ENCODE data around the gene IPO13.

The IPO13 gene

DNA sequence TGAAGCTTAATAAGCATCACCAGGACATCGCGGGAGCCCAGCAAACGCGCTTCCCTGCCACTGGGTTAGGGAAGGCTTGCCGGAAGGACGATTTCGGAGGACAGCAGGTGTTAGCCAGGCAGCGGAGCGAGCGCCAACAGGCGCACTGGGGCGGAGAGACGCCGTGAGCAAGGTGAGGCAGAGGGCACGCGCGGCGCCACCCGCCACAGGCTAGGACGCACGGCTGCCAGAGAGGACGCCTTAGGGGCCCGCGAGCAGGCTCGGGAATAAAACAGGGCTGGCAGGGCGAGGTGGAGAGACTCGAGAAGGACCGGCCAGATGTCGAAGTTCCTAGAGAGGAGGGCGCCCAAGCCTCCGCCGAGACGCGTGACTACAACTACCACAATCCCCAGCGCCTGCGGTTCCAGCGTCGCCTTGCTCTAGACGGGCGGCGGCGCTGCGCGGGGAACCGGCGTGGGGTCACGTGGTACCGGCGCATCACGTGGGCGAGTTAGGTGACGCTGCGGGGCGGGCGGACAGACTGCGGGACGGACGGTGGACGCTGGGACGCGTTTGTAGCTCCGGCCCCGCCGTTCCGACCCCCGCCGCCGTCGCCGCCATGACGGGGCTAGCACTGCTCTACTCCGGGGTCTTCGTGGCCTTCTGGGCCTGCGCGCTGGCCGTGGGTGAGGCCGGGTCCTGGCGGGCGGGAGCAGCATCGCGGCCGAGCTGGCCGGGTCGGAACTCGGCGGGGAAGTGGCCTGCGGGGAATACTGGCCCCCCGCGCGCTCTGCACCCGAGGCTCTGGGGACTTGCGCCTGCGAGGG lies 27.9 kb downstream of the IPO13 start, which contains the start of gene ATP6V0B:
Gene ATP6V0B, plus strand, starts transcription at position 518 of the 806 bp plus-strand sequence. Its CDS starts 81 bp downstream, at position 599.
- peak; percentile 87 for DNase-seq (ENCODE audit: low read depth)

DNA sequence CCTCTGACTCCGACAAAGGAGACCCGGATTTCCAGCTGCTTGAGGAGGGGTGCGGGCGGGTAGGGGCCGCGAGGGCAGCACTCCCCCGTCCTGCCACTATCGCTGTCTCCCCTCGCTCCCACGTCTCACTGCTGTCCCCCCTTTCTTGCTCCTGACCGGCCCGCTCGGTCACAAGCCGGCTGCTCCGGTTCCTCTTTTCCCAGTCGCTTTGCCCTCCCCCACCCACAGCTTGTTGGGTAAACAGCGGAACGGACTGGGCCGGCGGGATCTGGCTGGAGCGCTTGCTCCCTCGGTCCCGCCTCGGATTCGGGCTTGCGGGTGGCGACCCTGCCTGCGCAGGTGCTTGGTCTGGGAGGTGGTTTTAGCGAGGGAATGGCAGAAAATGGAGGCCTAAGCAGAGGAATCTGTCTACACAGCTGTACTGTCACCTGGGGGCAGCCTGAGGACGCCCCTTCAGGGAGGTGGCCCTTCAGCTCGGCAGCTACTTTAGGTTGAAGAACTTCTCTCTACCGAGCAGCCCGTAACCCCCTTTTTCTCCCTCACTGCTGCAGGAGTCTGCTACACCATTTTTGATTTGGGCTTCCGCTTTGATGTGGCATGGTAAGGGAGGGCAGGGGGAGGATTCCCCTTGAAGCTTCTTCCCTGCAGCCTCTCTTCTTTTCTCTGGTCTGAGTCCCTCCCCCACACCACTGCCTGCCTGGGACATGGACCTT lies 28.7 kb downstream of the IPO13 start:
- peak; percentile 10 for DNase-seq (ENCODE audit: low read depth)

DNA sequence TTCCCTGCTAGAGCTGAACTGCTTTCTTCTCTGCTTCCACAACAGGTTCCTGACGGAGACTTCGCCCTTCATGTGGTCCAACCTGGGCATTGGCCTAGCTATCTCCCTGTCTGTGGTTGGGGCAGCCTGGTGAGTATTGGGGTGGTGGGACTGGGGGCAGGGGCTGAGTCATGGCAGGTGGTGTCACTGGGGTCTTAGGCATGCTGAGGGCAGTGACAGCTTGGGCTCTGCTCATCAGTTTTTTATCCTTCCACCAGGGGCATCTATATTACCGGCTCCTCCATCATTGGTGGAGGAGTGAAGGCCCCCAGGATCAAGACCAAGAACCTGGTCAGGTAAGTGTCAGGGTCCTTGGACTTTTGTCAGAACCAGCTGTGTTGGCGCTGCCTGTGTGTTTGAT lies 29.3 kb downstream of the IPO13 start:
- DNase-seq (ENCODE audit: low read depth), result no peak

DNA sequence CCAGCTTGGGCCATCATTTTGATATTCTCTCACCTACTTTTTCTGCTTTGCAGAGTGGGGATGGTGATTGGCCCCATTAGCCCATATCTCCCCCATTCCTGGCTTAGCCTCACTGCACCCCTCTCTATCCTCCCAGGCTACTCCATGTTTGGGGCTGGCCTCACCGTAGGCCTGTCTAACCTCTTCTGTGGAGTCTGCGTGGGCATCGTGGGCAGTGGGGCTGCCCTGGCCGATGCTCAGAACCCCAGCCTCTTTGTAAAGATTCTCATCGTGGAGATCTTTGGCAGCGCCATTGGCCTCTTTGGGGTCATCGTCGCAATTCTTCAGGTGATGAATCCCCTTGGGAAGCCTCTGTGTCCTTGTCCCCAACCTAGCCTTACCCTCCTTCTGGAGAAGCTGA lies 30.1 kb downstream of the IPO13 start:
- no peak for DNase-seq (ENCODE audit: low read depth)

DNA sequence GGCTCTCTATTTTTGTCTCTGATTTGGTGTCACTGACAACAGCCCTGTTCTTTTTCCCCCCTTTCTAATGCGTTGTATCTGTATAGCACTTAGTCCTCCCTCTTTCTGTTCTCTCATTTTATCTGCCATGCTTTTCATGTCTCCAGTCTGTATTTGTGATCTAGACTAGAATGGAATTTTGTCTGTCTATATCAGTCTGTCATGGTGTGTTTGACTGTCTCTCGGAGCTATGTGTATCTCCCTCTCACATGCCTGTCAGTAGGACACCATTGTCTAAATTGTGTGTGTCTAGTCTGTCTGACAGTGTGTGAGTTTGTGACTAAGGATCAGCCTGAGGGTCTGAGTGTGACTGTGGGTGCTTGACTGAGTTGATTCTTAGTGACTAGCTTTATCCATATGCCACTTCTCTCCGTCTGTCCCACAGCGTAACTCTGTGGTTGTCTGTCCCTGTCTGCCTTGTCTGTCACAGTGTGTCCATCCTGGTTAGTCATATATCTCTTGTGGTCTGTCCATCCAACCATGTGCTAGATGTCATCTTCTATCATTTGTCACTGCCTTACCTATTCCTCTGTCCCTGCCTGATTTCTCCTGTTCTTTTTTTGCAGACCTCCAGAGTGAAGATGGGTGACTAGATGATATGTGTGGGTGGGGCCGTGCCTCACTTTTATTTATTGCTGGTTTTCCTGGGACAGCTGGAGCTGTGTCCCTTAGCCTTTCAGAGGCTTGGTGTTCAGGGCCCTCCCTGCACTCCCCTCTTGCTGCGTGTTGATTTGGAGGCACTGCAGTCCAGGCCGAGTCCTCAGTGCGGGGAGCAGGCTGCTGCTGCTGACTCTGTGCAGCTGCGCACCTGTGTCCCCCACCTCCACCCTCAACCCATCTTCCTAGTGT lies 30.9 kb downstream of the IPO13 start:
- no peak for DNase-seq (ENCODE audit: low read depth)

DNA sequence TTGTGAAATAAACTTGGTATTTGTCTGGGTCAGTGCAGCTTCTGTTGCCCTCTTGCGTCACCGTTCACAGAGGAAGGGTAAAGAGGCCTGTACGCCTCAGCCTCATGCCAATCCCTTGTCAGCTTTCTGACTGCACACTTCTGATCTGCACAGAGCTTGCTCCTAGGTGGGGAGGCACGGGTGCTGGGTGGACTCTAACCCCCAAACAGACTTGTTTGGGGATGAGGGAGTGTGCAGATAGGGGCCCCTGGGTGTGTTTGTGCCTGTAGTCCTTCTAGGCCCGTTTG lies 31.5 kb downstream of the IPO13 start:
- no peak for DNase-seq (ENCODE audit: low read depth)

DNA sequence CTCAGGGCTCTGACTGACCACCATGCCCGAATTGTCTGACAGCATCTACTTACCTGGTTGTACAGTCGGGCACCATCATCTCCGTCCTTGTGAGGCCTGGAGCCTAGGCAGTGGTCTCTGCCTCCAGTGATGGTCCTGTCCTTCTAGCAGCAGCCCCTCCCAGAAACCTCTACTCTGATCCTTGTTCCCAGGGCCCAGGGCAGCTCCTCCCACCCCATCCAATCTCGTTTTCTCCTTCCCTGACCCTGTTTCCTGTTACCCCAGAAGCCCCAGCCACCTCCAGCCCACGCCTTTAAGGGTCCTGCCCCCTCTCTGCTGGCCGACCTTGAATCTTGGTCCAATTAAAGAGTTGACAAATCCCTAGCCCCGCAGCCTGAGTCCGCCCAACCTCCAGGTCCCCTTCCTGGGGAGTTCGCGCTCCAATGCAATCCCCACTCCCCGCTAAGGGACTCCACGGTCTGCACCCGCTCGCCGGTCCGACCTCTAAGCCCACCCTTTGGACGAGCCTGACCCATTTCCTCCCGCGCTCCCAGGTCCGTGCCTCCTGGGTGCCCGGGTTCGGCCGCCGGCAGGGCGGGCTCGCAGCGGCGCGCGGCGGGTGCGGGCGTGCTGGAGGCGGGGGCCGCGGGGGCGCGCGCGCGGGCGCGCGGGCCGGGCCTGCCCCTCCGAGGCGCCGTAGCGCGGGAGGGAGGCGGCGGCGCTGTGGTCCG lies 32.0 kb downstream of the IPO13 start, which contains the start of gene B4GALT2:
Gene B4GALT2, plus strand, starts transcription at position 660 of the 710 bp plus-strand sequence. CDS start 1,951 bp downstream, outside the sequence.
- DNase-seq (ENCODE audit: low read depth), result no peak

DNA sequence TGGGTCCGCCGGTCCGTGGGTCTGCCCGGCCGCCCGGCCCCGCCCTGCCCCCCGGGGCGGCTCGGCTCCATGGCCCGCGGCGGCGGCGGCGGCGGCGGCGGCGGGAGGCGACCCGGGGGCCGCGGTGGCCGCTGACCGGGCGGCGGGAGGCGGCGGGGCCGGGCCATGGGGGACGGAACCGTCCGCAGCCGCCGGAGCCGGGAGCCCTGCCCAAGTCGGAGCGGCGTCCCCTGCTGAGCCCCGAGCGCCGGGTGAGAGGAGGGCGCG lies 32.4 kb downstream of the IPO13 start:
- no peak for DNase-seq (ENCODE audit: low read depth)

DNA sequence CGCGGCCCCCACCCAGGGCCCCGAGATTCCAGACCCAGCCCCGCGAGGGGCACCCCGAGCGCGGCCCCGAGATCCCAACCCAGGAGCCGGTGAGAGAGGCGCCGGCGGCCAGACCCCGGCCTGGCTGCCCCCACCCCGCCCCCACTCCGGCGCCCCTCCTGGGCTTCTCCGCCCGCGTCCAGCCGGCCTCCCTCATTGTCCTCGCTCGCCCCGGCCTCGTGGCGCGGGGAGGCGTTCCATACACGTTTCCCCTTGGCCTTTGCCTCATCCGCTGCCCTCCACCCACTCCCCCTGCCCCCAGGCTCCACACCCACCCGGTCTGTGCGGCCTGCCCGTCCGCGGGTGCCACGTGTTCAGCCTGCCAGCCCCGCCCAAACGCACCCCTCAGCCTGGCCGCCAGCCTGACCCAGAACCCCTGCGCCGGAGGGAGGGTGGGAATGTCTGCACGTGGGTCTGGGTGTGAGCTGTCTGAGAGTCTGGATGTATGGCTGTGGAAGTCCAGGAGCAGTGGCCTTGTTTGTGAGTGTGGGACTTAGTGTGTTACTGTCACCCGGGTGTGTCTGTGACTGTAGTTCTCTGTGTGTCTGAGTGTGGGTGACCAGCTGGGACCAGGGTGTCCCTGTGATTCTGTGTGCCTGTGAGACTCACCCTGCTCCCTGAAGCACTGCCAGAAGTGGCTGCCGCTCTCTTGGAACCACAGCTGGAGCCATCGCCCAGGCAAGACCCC lies 32.9 kb downstream of the IPO13 start:
- DNase-seq (ENCODE audit: low read depth), result no peak

DNA sequence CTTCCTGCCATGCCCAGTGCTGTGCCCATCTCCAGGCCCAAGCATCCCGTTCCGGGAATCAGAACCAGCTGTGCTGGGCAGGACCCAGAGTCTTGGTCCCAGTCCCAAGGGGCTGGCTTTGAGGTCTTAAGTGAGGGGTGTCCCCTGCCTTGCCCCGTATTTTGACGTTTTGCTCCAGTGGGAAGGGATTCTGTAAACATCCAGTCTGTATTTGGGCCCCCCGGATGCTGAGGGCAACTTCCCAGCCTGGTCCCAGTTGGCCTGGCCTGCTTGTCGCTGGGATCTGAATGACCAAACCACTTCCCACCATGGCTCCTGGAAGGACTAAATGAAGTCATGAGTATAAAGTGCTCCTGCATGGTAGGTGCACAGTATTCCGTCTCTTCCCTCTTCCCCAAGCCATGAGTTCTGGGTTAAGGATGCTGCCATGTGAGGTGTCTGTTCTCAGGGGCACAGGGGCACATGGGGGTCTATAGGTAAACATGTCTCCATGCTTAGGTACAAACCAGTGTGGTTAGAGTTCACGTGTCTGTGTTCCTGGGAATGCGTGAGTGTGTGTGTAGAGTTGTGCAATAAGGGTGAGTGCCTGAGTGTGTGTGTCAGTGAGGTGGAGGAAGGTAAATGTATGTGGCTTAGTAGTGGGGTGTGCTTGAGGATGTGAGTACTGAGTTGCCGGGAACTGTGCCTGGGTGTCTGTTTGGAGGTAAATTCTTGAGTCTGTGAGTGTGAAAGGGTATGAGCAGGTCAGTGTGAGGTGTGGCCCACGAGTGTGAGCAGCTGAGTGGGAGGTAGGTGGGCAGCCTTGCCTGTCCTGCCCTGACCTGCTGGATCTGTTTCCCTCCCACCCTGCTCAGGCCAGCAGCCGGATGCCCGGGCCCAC lies 33.7 kb downstream of the IPO13 start:
- no peak for DNase-seq (ENCODE audit: low read depth)

DNA sequence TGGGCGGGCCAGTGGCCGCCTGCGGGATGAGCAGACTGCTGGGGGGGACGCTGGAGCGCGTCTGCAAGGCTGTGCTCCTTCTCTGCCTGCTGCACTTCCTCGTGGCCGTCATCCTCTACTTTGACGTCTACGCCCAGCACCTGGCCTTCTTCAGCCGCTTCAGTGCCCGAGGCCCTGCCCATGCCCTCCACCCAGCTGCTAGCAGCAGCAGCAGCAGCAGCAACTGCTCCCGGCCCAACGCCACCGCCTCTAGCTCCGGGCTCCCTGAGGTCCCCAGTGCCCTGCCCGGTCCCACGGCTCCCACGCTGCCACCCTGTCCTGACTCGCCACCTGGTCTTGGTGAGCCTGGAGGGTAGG lies 34.4 kb downstream of the IPO13 start:
- no peak for DNase-seq (ENCODE audit: low read depth)

DNA sequence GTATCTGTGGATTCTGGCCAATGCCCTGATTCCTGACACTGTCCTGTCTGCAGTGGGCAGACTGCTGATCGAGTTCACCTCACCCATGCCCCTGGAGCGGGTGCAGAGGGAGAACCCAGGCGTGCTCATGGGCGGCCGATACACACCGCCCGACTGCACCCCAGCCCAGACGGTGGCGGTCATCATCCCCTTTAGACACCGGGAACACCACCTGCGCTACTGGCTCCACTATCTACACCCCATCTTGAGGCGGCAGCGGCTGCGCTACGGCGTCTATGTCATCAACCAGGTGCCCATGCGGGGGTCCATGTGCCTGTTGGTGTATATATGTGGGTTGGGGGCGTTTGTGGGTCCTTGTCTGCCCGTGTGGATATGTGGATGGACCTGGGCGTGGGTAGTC lies 34.9 kb downstream of the IPO13 start:
- DNase-seq (ENCODE audit: low read depth), result no peak

DNA sequence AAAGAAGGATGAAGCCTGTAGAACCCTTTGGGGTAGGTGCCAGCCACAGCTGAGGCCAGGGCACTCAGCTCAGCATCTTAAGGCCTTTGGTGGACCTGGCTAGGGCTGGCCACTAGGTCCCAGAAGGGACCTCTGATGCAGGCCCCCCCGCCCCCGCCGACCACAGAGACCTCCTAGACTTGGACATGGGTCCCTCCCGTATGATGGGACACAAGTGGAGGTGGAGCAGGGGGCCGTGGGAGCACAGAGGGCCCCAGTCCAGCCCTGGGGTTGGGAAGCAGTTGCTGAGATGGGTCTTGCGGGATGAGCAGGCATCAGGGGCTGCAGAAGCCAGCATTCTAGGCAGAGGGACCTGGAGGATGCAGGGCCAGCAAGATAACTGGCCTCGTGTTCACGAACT lies 35.5 kb downstream of the IPO13 start:
- no peak for DNase-seq (ENCODE audit: low read depth)

DNA sequence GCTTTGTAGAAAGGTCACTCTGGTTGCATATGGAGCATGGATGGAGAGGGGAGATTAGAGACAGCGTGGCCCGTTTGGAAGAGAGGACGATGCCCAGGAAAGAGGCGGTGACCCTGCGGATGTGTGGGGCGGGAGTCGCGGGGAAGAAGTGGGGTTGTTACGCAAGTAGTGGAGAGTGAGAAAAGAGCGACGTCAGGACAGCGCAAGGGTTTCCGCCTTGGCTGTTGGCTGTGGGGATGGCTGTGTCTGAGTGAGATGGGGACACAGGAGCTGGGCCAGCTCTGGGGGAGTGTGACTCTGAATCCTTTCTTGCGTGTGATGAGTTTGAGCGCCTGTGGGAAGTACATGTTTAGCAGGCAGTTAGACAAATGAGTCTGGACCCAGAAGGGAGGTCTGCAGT lies 36.1 kb downstream of the IPO13 start:
- DNase-seq (ENCODE audit: low read depth), result no peak

DNA sequence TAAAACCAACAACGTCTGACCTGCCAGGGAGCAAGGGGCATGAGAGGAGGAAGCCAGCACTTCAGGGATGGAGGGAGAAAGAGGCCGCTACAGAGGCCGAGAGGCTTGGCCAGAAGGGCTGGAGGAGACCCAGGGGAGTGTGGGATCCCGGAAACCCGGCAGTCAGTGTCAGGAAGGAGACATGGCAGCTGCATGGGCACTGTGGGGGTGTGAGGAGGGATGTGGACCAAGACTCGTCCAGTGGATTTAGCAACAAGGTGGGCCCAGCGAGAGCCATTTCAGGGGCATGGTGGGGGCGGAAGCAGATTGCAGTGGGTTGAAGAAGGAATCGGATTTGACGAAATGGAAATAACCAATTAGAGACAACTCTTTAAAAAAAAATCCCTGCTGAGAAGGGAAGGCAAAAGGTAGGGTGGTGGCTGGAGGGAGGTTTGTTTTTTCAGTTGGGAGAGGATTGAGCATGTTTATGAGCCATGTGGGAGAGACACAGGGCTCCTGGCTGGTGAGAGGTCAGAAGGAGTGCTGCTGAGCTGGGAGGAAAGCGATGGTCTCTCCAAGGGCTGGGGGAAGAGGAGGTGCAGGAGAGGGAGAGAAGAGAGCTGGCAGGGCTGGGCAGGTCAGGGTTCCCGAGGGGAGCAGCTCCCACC lies 36.6 kb downstream of the IPO13 start:
- DNase-seq (ENCODE audit: low read depth), result no peak

DNA sequence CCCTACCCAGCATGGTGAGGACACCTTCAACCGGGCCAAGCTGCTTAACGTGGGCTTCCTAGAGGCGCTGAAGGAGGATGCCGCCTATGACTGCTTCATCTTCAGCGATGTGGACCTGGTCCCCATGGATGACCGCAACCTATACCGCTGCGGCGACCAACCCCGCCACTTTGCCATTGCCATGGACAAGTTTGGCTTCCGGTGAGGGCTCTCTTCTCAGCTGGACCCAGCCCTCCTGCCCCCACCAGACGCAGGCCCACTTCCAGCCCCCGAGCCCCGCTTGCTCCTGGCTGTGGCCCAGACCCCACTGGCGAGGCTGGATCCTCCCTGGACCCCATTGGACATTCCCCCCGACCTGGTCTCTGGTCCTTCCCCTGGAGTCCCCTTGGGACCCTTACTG lies 38.1 kb downstream of the IPO13 start:
- DNase-seq (ENCODE audit: low read depth), result no peak

DNA sequence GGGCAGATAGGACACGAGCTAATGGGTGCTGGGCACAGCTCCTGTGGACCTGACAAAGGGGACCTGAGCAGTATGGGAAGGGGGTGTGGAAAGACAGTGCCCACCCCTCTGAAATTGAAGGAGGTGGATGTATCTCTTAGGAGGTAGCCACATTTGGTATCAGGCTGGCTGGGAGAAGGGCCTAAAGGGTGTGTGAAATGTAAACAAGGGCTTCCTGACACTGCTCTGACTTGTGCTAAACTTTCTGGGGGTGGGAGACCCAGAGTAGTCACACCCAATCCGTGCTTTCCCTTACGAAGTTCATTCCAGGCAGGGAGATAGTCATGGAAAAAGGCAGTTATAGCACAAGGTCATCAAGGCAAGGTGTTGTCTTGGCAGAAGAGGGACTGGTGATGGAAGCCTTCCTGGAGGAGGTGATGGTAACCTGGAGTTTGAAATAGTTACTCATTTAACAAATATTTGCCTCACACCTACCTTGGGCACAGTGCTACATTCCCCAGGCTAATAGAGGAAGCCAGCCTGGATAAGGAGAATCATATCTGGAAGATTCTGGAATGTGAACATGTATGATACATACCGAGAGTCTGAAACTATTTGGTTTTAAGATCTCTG lies 39.3 kb downstream of the IPO13 start:
- DNase-seq (ENCODE audit: low read depth), result no peak

DNA sequence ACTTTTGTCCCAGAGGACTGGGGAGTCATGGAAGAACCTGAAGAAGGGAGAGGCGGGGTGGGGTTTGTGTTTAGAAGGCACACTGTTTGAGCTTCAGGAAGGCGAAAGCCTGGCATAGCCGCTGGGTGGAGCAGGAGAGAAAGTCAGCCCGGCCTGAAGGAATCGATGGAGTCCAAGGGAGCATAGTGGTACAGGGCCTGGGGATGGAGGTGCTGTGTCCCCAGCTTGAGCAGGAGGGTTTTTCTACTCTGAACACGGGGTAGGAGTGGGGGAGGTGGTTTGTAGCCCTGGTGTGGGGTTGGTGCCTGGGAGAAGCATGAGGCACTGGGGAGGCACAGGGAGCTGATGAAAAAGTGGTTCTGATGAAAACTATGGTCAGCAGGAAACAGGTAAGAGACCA lies 40.0 kb downstream of the IPO13 start:
- no peak for DNase-seq (ENCODE audit: low read depth)

DNA sequence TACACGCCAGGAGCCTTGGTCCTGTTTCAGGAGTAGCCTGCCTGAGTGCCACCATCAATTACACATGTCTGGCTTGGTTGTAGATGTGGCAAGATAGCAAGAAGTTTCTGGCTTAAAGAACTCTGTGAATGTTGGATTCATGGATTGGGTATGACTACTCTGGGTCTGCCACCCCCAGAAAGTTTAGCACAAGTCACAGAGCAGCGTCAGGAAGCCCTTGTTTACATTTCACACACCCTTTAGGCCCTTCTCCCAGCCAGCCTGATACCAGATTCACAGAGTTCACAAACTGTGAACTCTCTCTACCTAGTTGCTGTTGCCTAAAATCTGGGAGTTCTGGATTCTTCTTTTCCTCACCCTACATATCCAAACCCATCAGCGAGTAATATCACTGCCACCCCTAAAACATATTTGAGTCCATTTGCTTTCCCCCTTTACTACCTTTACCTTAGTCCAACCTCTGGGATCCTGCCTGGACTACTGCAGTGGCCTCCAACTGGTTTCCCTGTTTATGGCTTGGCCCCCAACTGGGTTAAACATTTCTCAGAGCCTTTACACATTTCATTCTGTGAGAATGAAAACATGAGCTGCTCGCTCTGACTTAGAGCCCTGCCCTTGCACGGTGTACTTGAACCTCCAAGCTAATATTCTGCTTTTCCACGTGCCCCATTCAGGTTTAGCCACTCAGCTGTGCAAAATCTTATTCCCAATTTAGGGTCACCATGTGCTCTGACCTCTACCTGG lies 40.6 kb downstream of the IPO13 start:
- no peak for DNase-seq (ENCODE audit: low read depth)
